GM12873 (cell line): ENCODE results near the gene RHOT2.

Source experiments
- CTCF ChIP-seq: IDR thresholded peaks from 2 replicates; pipeline ENCODE4 v1.5.1; 2012; ENCODE audit warnings: low read depth, mild to moderate bottlenecking, moderate library complexity, low read length, control low read depth; ENCODE audit not compliant: insufficient read depth; ENCODE audit errors: missing control alignments

Gene RHOT2

DNA sequence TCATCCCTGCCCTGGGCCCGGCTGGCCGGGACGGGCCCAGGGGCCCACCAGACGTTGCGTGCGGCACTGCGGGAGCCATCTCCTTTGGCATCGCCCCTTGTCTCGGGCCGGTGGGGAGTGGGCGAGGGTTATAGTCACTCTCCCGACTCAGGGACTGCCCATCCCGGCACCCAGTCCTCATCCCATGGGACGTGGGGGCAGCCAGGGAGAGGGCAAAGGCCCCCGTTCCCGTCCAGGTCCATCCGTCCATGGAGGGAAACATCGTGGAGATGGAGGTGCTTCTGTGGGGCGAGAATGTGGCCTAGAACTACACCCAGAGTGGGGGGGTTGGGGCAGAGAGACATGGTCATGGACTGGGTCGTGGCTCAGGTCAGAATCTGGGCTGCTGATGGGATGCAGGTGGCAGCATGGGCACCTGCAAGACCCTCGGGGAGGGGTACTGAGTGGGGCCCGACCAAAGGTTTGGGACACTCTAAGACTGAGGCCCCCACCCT lies 21.2 kb upstream of the RHOT2 start:
- no peak for TF ChIP-seq CTCF

- TF ChIP-seq CTCF, result no peak
Measured at GRCh38 chr16:647173-647902, 20.6 kb upstream of the RHOT2 start.

DNA sequence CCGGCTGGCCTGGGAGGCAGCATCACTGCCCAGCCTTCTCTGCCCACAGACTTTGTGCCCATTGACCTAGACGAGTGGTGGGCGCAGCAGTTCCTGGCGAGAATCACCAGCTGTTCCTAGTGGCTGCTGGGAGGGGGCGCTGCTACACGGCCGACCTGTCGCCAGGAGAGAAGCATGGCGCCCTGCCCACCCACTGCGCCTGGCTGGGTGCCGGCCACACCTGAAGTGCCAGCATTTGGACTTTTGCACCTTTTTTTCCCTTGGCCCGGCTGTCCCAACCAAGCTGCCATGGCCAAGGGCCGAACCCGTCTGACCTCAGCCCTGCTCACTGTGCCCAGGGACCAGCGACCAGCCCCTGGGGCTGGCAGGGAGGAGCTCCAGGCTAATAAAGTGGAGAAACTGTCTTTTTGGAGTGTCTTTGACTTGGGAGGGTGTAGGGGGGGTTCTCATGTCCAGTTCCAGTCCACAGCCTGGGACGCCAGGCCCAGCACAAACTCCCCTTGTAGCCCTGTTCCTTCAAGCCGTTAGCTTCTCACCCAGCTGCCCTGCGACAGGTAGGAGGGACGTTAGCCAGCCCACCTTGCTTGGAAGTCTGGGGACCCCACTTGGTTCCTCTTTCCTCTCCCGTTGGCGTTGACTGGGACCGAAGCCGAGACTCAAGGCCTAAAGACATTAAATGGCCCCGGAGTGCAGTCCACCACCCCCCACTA lies 19.7 kb upstream of the RHOT2 start:
- peak; percentile 83 for TF ChIP-seq CTCF

DNA sequence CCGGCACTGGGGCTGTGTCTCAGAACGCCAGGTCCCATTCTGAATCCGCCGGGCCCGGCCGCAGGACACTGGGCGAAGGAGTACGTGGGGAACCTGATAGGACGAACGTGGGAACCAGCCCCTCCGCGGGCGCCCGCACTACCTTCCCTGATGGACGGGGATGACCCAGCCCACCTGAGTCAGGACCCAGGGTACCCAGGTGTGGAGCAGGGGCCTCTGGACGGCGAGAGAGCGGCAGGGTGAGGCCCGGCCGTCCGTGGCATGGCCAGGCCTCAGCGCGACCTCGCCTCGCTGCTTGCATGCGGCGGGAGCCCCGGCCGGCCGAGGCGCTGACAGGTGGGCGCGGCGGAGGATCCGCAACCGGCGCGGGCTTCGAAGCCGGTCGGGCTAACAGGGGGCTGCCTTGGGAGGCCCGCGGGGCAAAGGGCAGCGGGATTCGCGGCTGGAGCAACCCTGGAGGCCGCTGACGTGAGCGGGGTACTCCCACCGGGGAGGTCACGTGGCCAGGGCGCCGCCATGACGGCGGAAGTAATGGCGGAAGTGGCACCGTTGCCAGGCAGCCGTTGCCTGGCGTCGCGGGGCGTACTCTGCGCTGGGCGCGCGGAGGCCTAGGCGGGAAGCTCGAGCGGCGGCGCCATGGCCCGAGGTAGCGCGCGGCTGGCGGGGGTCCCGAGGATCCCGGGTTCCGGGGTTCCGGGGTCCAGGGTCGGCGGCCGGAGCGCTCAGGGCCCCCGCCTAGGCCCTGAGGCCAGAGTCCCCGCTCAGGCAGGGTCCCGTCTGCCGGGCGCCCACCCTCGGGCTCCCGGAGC lies 18.9 kb upstream of the RHOT2 start, which contains the start of gene WDR90:
TSS of gene WDR90 (plus strand) at position 585 of the 809 bp plus-strand sequence. CDS start at position 637, 52 bp downstream.
- TF ChIP-seq CTCF, result no peak

- no peak for TF ChIP-seq CTCF
Measured at GRCh38 chr16:649631-650030, 18.3 kb upstream of the RHOT2 start.

GRCh38 chr16:651844-652243 lies 16.1 kb upstream of the RHOT2 start:
- TF ChIP-seq CTCF, result no peak
